NCI-H748 treated with DMSO at 0.1 percent for 48 hours (cell line): ENCODE results near the gene MRPL4.
A peak's percentile ranks its signal among the peaks of the same experiment; 100 is the strongest.

Source experiments
- DNase-seq: peaks from one replicate; lab custom pipeline; 2025; lab: John Stamatoyannopoulos, UW

Gene MRPL4

DNA sequence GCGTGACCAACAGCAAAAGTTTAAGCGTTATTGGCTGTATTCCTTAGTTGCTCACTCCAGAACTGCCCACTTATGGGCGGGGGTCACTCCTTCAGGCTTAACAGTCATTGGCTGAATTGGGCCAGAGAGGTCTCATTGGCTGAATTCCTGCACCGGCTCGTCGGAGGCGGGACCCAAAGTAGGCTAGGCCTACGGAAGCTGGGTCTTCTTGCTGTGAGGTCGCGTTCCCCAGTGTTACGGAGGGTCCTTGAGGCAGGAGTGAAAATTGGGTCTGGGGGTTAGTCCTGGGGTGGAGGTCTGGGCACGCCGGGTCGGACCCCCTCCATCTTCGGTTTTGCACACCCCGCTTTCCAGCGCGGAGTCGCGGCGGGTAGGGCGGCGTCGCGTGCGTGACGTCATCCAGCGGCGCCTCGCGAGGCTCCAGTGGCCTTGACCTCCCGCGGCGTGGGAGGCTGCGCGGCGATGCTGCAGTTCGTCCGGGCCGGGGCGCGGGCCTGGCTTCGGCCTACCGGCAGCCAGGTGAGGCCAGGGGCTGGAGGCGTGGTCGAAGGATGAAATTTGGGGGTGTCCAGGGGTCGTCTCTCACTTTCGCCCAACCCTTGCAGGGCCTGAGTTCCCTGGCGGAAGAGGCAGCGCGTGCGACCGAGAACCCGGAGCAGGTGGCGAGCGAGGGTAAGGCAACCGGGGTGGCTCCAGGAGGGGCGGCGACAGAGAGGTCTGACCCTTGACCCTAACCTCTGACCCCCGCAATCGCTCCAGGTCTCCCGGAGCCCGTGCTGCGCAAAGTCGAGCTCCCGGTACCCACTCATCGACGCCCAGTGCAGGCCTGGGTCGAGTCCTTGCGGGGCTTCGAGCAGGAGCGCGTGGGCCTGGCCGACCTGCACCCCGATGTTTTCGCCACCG lies at the start of gene MRPL4:
TSS of gene MRPL4 (plus strand) at position 423 of the 903 bp plus-strand sequence. CDS start at position 463, 40 bp downstream.
- peak; percentile 93 for DNase-seq

DNA sequence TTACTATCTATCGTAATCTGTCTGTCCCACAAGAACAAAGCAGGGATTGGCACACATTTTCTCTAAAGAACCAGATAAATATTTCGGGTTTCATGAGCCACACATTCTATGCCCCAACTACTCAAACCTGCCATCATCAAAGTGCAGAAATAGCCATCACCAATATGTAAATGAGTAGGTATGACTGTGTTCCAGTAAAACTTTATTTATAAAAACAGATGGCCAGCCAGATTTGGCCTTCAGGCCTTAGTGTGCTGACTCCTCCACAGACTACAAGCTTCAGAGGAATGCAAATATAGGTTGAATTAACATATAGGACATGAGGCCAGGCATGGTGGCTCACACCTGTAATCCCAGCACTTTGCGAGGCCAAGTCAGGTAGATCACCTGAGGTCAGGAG lies 48.3 kb upstream of the MRPL4 start:
- DNase-seq, result no peak

DNA sequence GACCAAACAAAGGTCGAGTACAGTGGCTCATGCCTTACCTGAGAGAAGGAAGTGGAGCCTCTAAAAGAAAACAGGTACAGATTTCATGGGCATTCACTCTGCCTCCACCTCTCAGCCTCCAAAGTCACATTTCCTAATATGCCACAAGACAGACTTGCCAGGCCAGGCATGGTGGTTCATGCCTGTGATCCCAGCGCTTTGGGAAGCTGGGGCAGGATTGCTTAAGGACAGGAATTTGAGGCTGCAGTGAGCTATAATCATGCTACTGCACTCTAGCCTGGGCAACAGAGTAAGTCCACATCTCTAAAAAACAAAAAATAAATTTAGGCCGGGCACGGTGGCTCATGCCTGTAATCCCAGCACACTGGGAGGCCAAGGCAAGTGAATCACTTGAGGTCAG lies 46.4 kb upstream of the MRPL4 start:
- no peak for DNase-seq

DNA sequence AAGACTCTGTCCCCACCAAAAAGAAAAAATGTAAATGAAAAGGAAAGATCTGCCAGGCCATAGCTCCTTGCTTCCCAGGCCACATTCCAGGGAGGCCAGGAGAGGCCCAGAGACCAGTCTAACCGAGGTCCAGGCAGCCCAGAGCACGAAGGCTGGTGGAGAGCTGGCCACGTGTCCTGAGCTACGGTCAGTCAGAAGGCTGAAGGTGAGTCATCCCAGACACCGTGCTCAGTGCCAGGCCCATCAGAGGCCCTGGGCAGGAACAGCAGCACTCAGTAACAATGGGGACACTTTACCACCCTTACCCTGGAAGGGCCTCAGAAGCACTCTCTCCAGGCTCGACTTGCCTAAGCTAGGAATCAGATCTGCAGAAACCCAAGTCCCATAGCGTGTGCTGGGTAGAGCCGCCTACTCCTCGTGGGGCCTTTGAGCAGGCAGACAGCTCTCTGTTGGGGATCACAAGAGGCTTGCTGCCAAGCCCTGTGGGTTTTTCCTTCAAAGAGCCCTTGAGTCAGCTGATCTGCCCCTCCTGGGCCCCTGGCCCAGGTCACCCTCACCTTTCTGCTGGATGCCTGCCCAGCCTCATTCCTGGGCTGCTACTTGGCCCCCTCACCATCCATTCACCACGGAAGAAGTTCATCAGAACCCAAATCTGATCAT lies 45.7 kb upstream of the MRPL4 start:
- DNase-seq, result no peak

DNA sequence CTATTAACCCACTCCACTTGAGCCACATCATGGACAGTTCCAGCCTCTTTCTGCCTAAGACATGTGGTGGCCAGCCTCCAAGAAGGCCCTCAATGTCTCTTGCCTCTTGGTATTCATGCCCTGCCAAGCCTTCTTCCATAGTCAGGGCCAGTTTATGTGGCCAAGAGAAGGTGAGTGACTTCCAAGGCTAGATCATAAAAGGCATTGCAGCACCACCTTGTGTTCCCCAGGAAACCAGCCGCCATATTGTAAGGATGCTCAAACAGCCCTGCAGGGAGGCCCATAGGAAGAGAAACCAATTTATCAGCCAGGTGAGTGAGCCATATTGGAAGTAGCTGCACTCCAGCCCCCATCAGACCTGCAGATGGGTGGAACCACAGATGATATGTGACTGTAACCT lies 45.0 kb upstream of the MRPL4 start:
- DNase-seq, result no peak

DNA sequence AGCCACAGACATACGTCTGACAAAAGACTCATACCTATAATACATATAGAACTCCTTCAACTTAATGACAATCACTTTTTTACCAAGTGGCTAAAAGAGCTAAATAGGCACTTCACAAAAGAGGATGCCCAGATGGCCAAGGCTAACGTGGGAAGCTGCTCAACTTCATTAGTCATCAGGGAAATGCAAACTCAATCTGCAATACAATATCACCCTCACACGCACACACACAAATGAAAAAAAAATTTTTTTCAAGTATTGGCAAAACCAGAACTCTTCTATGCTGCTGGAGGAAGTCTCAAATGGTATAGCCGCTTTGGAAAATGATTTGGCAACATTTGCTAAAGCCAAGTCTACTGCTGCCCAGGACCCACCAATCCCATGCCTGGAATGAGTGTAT lies 42.7 kb upstream of the MRPL4 start:
- DNase-seq, result no peak

DNA sequence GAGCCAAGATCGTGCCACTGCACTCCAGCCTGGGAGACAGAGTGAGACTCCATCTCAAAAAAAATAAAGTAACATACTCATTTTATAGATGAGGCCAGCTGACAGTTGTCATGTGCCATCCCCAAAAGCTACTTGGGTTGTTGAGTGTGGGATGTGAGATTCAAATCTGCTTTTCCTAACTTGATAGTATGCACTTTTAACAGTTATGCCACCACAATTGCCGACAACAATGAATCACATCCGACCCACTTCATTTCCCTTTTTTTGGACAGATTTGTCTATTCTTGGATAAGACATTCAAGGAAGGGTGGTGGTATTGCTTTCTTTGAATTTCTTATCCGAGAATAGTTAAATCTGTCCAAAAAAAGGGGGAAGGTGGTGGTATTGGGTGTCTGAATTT lies 41.0 kb upstream of the MRPL4 start:
- DNase-seq, result no peak

DNA sequence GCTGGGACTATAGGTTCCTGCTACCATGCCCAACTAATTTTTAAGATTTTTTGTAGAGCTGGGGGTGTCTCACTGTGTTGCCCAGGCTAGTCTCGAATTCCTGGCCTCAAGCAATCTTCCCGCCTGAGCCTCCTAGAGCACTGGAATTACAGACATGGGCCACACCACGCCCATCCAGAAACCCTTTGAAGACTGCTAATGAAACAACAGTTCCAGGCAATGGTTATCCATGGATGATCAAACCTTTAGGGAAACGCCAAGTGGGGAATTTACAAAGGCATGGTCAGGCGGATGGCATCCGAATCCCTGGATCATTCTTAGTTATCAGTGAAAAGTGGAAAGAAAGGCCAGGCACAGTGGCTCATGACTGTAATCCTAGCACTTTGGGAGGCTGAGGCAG lies 40.3 kb upstream of the MRPL4 start:
- DNase-seq, result no peak

DNA sequence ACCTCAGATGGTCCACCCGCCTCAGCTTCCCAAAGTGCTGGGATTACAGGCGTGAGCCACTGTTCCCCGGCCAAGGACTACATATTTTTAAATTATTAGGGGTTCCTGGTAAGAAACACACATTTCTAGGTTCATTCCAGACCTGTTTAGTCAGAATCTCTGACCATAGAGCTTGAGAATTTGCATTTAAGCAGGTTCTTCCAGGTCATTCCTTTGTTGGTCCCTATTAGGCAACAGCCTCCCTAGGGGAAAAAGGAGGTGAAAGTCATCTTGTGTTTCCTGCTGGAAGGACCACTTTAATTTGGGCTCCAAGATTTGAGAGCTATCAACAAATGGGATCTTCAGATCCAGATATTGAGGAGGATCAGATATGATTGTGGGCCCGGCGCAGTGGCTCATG lies 37.2 kb upstream of the MRPL4 start:
- no peak for DNase-seq

DNA sequence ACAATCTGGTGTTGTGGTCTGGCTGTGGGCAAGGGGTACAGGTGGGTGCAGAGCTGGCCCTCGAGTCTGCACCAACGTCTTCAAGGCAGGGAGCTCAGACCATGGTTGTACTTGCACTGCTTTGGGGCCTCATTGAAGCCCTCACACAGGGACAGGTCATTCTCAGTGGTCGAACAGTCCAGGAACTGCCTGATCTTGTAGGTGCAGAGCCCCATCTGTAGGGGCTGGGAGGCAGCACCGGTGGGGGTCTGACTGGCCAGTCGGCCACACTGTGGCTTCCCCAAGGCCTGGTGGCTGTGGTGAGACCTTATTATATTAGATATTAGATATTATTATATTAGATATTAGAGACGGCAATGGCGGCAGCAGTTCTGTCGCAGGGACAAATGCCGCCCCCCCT lies 34.9 kb upstream of the MRPL4 start:
- no peak for DNase-seq

DNA sequence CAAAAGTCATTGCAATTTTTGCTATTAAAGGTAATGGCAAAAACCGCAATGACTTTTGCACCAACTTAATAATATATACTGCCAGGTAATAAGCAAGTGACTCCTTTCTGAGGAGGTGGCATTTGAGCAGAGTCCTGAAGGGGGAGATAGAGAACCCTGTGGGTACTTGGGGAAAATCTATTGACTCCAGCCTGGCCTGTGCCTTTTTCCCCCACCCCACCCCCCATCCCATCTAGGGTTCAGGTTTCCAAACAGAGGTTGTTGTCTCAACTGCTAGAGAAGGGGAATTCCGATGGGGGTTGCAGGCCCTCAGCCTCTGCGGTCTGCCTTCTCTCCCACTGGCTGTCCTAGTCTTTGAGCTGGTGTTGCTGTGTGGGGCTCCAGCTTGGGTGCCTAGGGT lies 32.3 kb upstream of the MRPL4 start:
- no peak for DNase-seq

DNA sequence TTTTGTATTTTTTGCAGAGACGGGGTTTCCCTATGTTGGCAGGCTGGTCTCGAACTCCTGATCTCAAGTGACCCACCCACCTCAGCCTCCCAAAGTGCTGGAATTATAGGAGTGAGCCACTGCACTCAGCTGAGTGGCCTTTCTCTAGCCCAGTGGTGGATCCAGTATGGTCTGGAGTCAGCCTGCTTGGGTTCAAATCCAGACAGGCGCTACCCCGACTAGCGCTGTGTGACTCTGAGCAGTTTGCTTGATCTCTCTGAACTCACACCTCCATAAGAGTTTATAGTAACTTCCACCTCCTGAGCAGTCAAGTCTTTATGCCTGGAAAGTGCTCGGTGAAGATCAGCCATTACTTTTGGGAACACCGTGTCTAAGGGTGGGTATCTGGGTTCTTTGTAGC lies 31.3 kb upstream of the MRPL4 start:
- DNase-seq, result no peak

DNA sequence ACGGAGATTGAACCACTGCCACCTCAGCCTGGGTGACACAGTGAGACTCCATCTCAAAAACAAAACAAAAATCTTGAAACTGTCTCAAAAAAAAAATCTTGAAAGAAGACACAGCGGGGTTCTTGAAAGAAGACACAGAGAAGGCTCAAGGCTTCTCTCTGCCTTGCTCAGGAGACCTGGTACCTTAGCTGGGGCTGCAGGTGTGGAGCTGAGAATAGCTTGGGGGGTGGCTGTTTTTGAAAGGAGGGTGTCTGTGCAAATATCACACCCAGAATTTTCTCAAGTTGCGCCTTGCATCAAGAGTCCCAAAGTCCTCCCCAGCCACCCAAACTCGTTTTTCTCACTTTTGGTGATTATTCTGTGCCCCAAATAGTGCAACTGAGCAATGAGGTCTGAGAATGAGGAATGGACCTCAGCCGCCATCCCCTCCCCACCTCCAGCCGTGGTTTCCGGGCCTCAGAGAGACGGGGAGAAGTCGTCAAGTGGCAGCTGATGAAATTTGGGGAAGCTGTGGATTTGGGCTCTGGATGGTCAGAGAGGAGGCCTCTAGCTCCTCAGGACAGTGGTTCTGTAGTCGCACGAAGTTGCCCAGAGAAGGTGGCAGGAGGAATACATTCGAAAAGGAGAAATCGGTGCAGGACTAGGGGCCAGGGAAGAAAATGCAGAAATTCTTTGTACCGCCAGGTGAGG lies 29.7 kb upstream of the MRPL4 start:
- DNase-seq, result no peak

DNA sequence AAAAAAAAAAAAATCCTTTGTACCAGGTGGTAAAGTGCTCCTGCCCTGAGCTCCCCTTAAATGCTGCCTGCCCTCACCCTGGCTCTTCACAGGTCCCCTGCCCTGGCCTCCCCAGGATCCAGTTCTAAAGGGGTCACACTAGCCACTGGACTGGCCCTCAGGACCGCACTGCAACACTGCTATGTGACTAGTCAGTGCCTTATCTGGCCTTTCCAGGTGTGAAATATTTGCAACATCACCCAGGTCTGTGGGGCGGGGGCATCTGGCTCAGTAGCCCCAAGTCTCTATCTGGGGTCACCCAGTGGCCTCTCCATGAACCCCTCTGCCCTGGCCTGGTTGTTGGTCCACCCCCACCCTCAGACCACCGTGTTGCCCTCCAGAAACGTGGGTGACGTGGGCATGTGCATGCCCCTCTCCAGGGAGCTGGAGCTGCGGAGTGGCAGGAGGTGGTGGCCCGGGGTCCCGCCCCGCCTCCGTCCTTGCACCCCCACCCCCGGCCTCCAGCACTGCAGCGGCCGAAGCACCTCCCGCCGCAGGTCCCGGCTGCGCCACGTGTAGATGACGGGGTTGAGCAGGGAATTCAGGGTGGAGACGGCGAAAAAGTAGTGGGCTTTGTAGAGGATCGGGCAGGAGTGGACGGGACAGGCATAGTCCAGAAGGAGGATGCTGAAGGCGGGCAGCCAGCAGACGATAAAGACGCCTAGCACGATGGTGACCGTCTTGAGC lies 28.4 kb upstream of the MRPL4 start:
- no peak for DNase-seq

DNA sequence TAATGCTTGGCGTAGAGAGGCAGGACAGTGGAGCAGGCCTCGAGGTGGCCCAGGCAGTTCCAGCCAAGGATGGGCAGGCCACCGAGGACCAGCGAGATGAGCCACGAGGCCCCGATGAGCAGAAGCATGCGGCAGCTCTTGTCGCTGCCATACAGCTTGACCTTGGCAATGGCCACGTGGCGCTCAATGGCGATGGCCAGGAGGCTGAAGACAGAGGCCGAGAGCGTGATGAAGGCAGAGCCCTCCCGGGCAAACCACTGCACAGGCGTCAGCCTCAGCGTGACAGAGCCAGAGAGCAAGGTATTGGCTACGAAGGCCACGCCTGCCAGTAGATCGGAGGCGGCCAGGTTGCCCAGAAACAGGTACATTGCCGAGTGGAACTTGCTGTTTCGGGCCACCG lies 27.7 kb upstream of the MRPL4 start:
- DNase-seq, result no peak

DNA sequence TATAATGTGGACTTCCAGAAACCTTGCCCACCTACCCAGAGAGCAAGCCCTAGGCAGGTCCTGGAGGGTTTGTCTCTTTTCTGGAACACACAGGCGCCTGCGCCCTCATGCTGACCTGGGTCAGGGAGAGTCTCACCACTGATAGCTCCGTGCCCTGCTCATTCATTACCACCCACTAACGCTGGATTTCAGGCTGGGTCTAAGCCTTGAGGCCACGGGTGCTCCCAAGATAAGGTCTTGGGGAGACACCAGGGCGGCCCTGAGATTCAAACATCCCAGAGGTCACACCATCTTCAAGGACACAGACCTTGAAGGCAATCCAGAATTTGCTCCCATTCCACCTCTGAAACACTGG lies 26.0 kb upstream of the MRPL4 start:
- no peak for DNase-seq

DNA sequence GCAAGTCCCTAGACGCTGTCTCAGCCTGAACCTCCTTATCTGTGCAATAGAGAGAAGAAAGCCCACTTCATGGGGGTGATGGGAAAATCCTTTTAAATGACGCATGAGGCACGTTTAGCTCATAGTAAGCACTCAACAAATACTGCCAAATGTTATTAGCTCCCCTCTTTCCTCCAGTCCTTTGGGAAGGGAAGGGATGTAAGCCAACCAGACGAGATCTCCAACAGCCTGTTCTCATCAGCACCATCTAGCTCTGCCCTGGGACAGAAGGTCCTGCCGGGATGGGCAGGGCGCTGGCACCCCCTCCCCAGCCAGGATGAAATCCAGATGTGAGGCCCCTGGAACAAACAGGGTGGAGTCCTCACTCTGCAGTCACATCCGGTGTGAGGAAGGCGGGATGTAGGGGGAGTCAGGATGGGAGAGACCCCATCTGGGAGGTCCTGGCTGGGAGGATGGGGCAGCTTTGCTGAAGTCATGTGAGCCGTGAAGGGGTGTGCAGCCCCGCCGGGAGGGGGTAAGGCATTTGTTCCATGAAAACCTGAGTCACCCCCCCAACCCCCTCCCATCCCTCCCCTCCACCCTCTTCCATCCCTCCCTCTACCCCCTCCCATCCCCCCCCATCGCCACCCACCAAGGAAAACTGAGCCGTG lies 25.5 kb upstream of the MRPL4 start:
- DNase-seq, result no peak

DNA sequence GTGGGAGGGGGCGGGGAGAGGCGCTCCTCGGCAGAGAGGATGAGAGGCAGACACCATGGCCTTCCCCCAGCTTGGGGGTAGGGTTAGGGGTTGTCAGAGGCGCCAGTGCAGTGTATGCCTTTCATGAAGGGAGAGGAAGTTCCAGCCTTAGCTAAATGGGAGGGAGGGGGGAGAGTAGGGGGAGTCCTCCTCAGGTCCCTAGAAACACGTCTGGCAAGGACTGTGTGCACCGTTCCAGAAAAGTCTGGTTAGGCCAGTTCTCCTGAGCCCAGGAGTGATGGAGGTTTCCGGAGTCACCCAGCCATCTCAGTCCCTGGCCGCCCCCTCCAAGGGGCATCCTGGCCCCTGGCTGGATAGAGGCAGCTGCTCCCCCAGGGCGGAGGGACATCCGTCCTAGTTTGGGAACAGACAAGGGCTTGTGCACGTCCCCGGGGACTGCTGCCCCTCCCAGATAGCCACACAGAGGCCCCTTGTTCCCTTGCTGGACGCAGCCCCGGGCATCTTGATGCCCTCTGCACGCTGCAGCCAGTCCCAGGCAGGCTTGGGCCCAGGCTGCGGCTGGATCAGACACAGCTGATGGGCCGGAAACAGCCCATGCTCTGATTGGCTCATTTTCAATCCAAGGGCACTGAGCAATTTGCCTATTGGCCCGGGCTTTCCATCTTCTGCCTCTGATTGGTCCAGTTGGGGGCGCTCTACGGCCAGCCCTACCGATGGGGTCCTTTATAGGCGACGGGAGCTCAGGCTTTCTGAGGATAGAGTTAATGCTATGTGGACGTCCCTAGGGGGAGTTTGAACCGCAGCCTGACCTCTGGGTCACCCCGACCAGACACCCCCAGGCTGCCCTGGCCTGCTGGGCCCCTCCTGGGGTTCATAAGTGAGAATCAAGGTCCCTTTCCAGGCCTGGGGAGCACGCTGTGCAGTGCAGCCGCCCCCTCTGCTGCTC lies 24.7 kb upstream of the MRPL4 start:
- DNase-seq, result no peak

DNA sequence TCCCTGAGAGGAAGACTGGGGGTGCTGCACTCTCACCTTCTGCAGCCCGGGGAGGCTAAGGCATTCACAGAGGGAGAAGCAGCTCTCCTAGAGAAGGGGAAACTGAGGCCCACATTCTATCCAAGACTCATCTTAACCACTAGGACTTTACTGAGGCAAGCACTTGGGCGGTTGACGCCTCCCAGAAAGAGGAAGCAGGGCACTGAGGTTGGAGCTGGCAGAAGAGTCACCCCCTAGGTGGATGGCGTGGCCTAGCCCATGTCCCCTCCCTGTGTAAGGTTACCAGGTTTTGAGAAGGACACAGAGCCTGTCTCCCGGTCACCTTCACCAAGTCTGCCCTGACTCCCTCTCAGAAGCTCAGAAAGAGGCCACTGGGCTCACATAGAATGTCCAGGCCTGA lies 23.6 kb upstream of the MRPL4 start:
- DNase-seq, result no peak

DNA sequence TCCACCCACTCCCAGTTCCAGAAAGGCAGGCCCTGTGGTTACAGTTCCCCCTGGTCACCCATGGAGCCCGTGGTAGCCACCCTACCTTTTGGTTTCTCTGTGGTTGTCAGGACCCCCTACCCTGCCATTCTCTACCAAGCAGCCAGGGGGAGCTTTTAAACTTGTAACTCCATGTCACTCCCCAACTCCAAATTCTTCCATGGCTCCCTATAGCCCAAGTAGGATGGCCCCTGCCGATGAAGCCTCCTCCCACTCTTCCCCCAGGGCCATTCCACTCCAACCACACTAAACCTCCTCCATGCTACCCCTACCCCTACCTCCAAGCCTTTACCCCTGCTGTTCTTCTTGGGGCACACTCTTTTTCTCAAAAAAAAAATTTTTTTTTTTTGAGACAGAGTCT lies 23.1 kb upstream of the MRPL4 start:
- no peak for DNase-seq
